Astrocyte of the spinal cord (primary cell): ENCODE results near the gene ZNF582.
A peak's percentile ranks its signal among the peaks of the same experiment; 100 is the strongest.

ENCODE experiments used
- DNase-seq: peaks from one replicate; pipeline ENCODE4 v3.0.0; 2011; ENCODE audit warnings: low read depth, low spot score
- H3K4me3 ChIP-seq: 2 replicates; pipeline ENCODE4 v1.5.1; 2011; ENCODE audit warnings: low read depth, mild to moderate bottlenecking, low read length, moderate library complexity
- in situ Hi-C: cut with HindIII; loops from 2 replicates; pipeline ENCODE4 v1.10.0; 2017; ENCODE audit warnings: low sequenced_read_pairs
- TF ChIP-seq, protein P1 (sequence below): IDR thresholded peaks from 2 replicates; pipeline ENCODE4 v1.5.1; 2012; ENCODE audit warnings: low read depth, mild to moderate bottlenecking, low read length, inconsistent platforms

ZNF582 gene

DNA sequence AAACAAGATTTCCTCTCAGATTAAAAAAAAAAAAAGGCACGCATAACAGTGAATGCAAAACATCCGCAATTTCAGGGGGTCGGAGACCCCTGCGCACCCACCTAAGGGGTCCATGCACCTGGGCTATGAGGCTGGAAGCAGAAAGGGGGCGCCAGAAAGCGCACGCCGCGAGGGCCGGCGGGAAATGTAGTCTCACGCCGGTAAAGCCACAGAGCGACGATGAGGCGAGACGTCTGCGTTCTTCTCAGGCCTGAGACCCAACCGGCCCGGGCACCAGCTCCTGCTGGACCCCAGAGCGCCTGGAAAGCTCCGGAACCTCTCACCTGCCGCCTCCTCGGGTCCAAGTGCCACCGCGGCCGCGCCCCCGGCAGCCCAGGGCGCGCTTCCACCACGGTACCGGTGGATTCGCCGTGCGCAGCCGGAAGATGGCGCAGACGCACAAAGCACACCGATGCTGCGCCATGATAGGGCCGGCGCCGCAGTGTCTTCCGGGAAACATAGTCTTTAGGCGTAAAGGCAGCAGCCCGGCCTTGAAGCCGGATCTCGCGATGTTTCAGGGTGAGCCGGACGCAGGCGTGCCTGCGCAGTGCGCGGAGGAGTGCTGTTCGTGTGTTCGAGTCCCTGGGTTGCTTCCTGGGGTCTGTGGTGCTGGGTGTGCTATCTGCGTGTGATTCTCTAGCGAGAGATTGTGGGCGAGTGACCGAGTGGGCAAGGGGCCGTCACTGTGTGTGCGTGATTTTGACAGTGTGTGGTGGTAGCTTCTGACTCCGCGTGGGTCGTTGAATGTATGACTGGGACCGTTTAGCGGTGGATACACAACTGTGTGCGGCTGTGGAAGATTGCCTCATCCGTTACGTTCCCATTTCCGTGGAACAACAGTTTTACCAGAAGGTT, at the start of gene ZNF582:
TSS of gene ZNF582 (minus strand) at position 416 of the 894 bp plus-strand sequence. CDS start 1,782 bp downstream, outside the sequence.
- peak; percentile 97 for DNase-seq
- TF ChIP-seq, protein P1, sequence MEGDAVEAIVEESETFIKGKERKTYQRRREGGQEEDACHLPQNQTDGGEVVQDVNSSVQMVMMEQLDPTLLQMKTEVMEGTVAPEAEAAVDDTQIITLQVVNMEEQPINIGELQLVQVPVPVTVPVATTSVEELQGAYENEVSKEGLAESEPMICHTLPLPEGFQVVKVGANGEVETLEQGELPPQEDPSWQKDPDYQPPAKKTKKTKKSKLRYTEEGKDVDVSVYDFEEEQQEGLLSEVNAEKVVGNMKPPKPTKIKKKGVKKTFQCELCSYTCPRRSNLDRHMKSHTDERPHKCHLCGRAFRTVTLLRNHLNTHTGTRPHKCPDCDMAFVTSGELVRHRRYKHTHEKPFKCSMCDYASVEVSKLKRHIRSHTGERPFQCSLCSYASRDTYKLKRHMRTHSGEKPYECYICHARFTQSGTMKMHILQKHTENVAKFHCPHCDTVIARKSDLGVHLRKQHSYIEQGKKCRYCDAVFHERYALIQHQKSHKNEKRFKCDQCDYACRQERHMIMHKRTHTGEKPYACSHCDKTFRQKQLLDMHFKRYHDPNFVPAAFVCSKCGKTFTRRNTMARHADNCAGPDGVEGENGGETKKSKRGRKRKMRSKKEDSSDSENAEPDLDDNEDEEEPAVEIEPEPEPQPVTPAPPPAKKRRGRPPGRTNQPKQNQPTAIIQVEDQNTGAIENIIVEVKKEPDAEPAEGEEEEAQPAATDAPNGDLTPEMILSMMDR, result peak; percentile 89
- in situ Hi-C loops, result no loop called here
- H3K4me3 ChIP-seq, result peak within 1 kb of the TSS; percentile 84

DNA sequence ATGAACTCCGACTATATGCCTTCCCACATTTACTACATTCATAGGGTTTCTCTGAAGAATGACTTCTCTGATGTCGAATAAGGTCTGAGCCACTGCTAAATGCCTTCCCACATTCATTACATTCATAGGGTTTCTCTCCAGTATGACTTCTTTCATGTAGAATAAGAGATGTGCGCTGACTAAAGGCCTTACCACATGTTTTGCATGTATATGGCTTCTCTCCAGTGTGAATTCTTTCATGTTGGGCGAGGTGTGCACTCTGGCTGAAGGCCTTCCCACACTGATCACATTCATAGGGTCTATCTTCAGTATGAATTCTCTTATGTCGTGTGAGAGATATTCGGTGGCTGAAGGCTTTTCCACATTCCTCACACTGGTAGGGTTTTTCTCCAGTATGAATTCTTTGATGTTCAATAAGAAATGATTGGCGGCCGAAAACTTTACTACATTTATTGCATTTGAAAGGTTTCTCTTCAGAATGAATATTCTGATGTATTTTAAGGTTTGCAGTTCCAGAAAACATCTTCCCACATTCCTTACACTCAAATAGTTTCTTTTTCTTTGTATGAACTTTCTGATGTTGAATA, 48.0 kb upstream of the ZNF582 start:
- H3K4me3 ChIP-seq, result no peak overlapping the region
- DNase-seq, result no peak
- TF ChIP-seq, protein P1, result no peak
- in situ Hi-C loops, result no loop called here

DNA sequence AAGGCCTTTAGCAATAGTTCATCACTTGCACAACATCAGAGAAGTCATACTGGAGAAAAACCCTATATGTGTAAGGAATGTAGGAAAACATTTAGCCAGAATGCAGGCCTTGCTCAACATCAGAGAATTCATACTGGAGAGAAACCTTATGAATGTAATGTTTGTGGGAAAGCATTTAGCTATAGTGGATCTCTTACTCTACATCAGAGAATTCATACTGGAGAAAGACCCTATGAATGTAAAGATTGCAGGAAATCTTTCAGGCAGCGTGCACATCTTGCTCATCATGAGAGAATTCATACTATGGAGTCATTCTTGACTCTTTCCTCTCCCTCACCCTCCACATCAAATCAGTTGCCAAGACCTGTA, 30.6 kb upstream of the ZNF582 start:
- DNase-seq, result peak; percentile 13
- in situ Hi-C loops, result no loop called here

DNA sequence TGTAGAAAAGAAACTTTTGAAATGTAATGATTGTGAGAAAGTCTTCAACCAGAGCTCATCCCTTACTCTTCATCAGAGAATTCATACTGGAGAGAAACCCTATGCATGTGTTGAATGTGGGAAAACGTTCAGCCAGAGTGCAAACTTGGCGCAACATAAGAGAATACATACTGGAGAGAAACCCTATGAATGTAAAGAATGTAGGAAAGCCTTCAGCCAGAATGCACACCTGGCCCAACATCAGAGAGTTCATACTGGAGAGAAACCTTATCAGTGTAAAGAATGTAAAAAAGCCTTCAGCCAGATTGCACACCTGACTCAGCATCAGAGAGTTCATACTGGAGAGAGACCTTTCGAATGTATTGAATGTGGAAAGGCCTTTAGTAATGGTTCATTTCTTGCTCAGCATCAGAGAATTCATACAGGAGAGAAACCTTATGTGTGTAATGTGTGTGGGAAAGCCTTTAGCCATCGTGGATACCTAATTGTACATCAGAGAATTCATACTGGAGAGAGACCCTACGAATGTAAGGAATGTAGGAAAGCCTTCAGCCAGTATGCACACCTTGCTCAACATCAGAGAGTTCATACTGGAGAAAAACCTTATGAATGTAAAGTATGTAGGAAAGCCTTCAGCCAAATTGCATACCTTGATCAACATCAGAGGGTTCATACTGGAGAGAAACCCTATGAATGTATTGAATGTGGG, 30.1 kb upstream of the ZNF582 start:
- no peak overlapping the region for H3K4me3 ChIP-seq
- TF ChIP-seq, protein P1, result no peak
- DNase-seq, result peak; percentile 16
- in situ Hi-C loops, result no loop called here

More for the DNA sequence above, 30.6 kb upstream of the ZNF582 start:
- TF ChIP-seq, protein P1, result no peak
- H3K4me3 ChIP-seq, result no peak overlapping the region

DNA sequence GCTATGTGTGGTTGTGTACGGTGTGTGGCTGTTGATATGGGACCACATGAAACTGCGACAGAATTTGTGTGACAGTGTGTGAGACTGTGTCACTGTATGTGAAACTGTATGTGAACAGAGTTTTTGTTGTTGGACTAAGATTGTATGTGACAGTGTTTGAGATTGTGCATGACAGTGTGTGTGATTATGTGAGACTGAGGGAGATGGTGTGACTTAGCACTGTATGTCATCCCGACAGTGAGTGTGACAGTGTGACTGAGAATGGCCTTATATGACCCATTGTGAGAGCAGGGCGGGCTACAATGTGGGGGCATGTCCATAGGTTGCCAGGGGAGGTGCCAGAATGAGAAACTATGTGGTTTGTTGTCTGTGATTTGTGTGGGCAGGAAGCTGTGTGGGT, 11.7 kb upstream of the ZNF582 start:
- TF ChIP-seq, protein P1, result no peak
- no peak for DNase-seq
- peak overlapping the region; percentile 92 for H3K4me3 ChIP-seq
- in situ Hi-C loops, result no loop called here

DNA sequence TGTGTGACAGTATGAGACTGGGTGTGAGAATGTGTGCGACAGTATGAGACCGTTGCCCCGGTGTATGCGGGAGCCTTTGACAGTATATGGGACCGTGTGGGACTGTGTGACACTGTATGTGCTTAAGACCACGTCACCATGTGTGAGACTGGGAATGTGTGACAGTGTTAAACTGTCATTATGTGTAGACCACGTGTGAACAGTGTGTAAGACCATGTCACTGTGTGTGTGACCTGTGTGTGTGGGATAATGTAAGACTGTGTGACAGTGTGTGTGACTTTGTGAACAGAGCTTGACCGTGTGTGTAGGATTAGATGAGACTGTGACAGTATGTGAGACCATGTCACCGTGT, 11.3 kb upstream of the ZNF582 start:
- TF ChIP-seq, protein P1, result no peak
- peak overlapping the region; percentile 92 for H3K4me3 ChIP-seq
- in situ Hi-C loops, result no loop called here
- no peak for DNase-seq
